ENCODE results near the gene SH3D21. TPM values are rescaled to one million over a fixed set of nuclear protein-coding genes. Genes with fewer than 3 reads are reported as not detected.
A peak's percentile ranks its signal among the peaks of the same experiment; 100 is the strongest.

Gene SH3D21
- total and polyA plus RNA-seq, 2 of the 8 experiments (the other 6 are each of a cell fraction or from before 2014, with no cell fraction given), result 3.4 to 8.6 TPM

GRCh38 chr1:36327421-36328087, 21.4 kb downstream of the SH3D21 start:
- 97% methylated on average over 9 of the region's 9 CpGs; no CpG with 5 or more reads in 1 of the 2 experiments for WGBS, 2 experiments (ENCODE audit: extremely low coverage in 1 of 2, insufficient coverage in 1 of 2, insufficient read length in 1 of 2, insufficient replicate concordance in 2 of 2, low coverage in 1 of 2, low lambda C conversion rate in 2 of 2, missing lambda C conversion rate in 1 of 2)
- Histone ChIP-seq H3K23ac (ENCODE audit: insufficient read length) (no peak overlapping the region), H3K27me3 (replicated peaks in 1 of 4; ENCODE audit: control insufficient read depth in 3 of 4, extremely low read depth in 1 of 4, insufficient read depth in 3 of 4, low read length in 3 of 4) (peaks cover 0 to 21% (median 8%) of the 10 kb centered on the region in 4 experiments; a peak in 5 of 7 replicates), H3K4me2 (ENCODE audit: insufficient read depth in 1 of 2, low read depth in 2 of 2, low read length in 2 of 2) (no peak overlapping the region), H2BK15ac (ENCODE audit: low read length) (no peak overlapping the region), H3K9ac (replicated peaks in 1 of 4; ENCODE audit: extremely low read depth in 1 of 4, low read depth in 3 of 4, low read length in 3 of 4) (no peak overlapping the region), H3K9me3 (ENCODE audit: insufficient read depth in 2 of 2, low read depth in 1 of 2, low read length in 1 of 2) (no peaks in the 10 kb centered on the region), H3K79me1 (ENCODE audit: low read depth, low read length) (no peaks in the 10 kb centered on the region; the same call in 1 of the 2 replicates), H4K20me1 (replicated peaks in 1 of 2; ENCODE audit: control insufficient read depth in 1 of 2, insufficient read depth in 2 of 2, low read length in 2 of 2) (no peaks in the 10 kb centered on the region), H3K56ac (replicated peaks; ENCODE audit: insufficient read length, low read depth, low read length) (no peak overlapping the region), H3K4me1 (replicated peaks in 1 of 4; ENCODE audit: control insufficient read depth in 3 of 4, insufficient read depth in 4 of 4, low read length in 3 of 4) (peaks cover 0 to 11% (median 5%) of the 10 kb centered on the region in 4 experiments; a peak in 6 of 7 replicates), H2AFZ (ENCODE audit: low read length) (no peak overlapping the region), H3K14ac (ENCODE audit: insufficient read length) (no peak overlapping the region), H2BK120ac (replicated peaks; ENCODE audit: low read depth, low read length) (no peak overlapping the region), H3K79me2 (ENCODE audit: control insufficient read depth in 1 of 2, insufficient read depth in 2 of 2, low read length in 2 of 2) (no peaks in the 10 kb centered on the region), H2AK5ac (ENCODE audit: low read depth, low read length) (peak overlapping the region; percentile 86; the same call in 1 of the 2 replicates), H2BK20ac (ENCODE audit: low read length) (no peak overlapping the region), H4K8ac (ENCODE audit: extremely low read depth, insufficient read depth, low read length) (peak overlapping the region; percentile 23; the same call in 1 of the 2 replicates), H4K5ac (ENCODE audit: insufficient read length, low read depth, low read length) (no peak overlapping the region), H3K27ac (ENCODE audit: low read depth, low read length) (no peak overlapping the region), H3K18ac (ENCODE audit: extremely low read depth, low read length) (no peak overlapping the region; the same call in 1 of the 2 replicates), H3K4ac (replicated peaks; ENCODE audit: insufficient read length, low read depth, low read length) (no peak overlapping the region), H2BK12ac (ENCODE audit: low read depth, low read length) (no peak overlapping the region), H2BK5ac (ENCODE audit: low read depth, low read length) (no peak overlapping the region), H3K23me2 (ENCODE audit: low read depth, low read length) (peaks cover 13% of the 10 kb centered on the region), H3K4me3 (ENCODE audit: extremely low read depth in 1 of 4, insufficient read depth in 2 of 4, low read depth in 3 of 4, low read length in 4 of 4) (no peak overlapping the region), H4K91ac (replicated peaks; ENCODE audit: insufficient read length, low read length) (no peak overlapping the region), H3K36me3 (ENCODE audit: control insufficient read depth in 2 of 4, insufficient read depth in 4 of 4, low read length in 3 of 4) (no peaks in the 10 kb centered on the region)
- ChIA-PET POLR2A (ENCODE audit: partially characterized antibody) (interaction anchor here (4.7 kb wide), 1 partner anchor 11 kb away, joined by 23 read pairs; no protein-coding TSS in a partner anchor), CTCF (ENCODE audit: partially characterized antibody) (interaction anchor here (1.3 to 3.1 kb wide), 3 partner anchors 14 to 21 kb away, joined by 3 to 19 read pairs (median 5); partner anchors contain the start of gene SH3D21)
- FAIRE-seq, result no peak
- no peak for DNase-seq (ENCODE audit: low read depth in 1 of 2, low spot score in 2 of 2)
- TF ChIP-seq TAF7 (optimal IDR thresholded peaks at IDR 0.05; ENCODE audit: borderline replicate concordance, low read depth, low read length) (no peak), FOSL1 (IDR thresholded peaks at IDR 0.05; ENCODE audit: insufficient read depth, low read depth, low read length) (no peak)
